Measurements from ENCODE around the gene SFMBT1.
"Not testable (repeated sequence)": the region's sequence is repeated elsewhere in the genome, so short reads cannot be mapped to it uniquely, and the experiment has no call there.

SFMBT1 gene

GRCh38 chr3:53073553-53074365 is 27.9 kb upstream of the SFMBT1 start:
- no peak for DNase-seq

- DNase-seq: peak; percentile 91
Observed at GRCh38 chr3:53072653-53073552, 27.0 kb upstream of the SFMBT1 start.

GRCh38 chr3:53071882-53072431 is 26.1 kb upstream of the SFMBT1 start:
- no peak for DNase-seq

GRCh38 chr3:53069422-53070068 is 23.7 kb upstream of the SFMBT1 start:
- DNase-seq: no peak

GRCh38 chr3:53068176-53068575 is 22.3 kb upstream of the SFMBT1 start:
- no peak for DNase-seq

- no peak for DNase-seq
Observed at GRCh38 chr3:53067567-53067966, 21.7 kb upstream of the SFMBT1 start.

- DNase-seq: no peak
Observed at GRCh38 chr3:53065841-53066480, 20.1 kb upstream of the SFMBT1 start.

- DNase-seq: no peak
Observed at GRCh38 chr3:53062905-53063304, 17.0 kb upstream of the SFMBT1 start.

GRCh38 chr3:53056442-53056841 is 10.6 kb upstream of the SFMBT1 start:
- DNase-seq: no peak

- not testable (repeated sequence) for DNase-seq
Observed at GRCh38 chr3:53054233-53054632, 8.4 kb upstream of the SFMBT1 start.

GRCh38 chr3:53051929-53052328 is 6.1 kb upstream of the SFMBT1 start:
- no peak for DNase-seq

GRCh38 chr3:53049987-53050386 is 4.1 kb upstream of the SFMBT1 start:
- DNase-seq: no peak

- DNase-seq: peak; percentile 71
Observed at GRCh38 chr3:53046171-53047170, 598 bp upstream of the SFMBT1 start.

- DNase-seq: peak; percentile 50
Observed at GRCh38 chr3:53044711-53045517, 959 bp downstream of the SFMBT1 start.

GRCh38 chr3:53044371-53044710 is 1.5 kb downstream of the SFMBT1 start:
- DNase-seq: no peak

- no peak for DNase-seq
Observed at GRCh38 chr3:53043738-53044137, 2.1 kb downstream of the SFMBT1 start.

- DNase-seq: no peak
Observed at GRCh38 chr3:53042651-53043050, 3.2 kb downstream of the SFMBT1 start.

- no peak for DNase-seq
Observed at GRCh38 chr3:53040351-53040820, 5.5 kb downstream of the SFMBT1 start.

- DNase-seq: no peak
Observed at GRCh38 chr3:53039376-53039752, 6.5 kb downstream of the SFMBT1 start.

GRCh38 chr3:53038679-53039375 is 7.0 kb downstream of the SFMBT1 start:
- DNase-seq: no peak
